Osteoblast (primary cell): ENCODE results near the gene SRRM2. TPM values are rescaled to one million over a fixed set of nuclear protein-coding genes. Genes with fewer than 3 reads are reported as not detected.

Experiments used
- DNase-seq: peaks from one replicate; pipeline ENCODE4 v3.0.0; 2011; ENCODE audit warnings: low spot score, mixed read lengths; ENCODE audit not compliant: insufficient read length; ENCODE audit errors: missing footprints
- H2AFZ ChIP-seq: 2 replicates; pipeline ENCODE4 v1.6.0; 2011; ENCODE audit warnings: mild to moderate bottlenecking, low read length
- H3K27ac ChIP-seq: 2 replicates; pipeline ENCODE4 v1.5.1; 2011; ENCODE audit warnings: mild to moderate bottlenecking, low read depth, low read length, moderate library complexity
- H3K27me3 ChIP-seq: 2 replicates; pipeline ENCODE4 v1.6.0; 2012; ENCODE audit warnings: mild to moderate bottlenecking, control low read depth, inconsistent platforms, low read length, moderate library complexity; ENCODE audit not compliant: insufficient read depth
- H3K36me3 ChIP-seq: 2 replicates; pipeline ENCODE4 v1.5.1; 2011; ENCODE audit warnings: mild to moderate bottlenecking, low read length, control low read depth, moderate library complexity; ENCODE audit not compliant: insufficient read depth
- H3K4me1 ChIP-seq: 2 replicates; pipeline ENCODE4 v1.5.1; 2011; ENCODE audit warnings: mild to moderate bottlenecking, low read length, control low read depth, moderate library complexity; ENCODE audit not compliant: insufficient read depth
- H3K4me2 ChIP-seq: 2 replicates; pipeline ENCODE4 v1.6.0; 2011; ENCODE audit warnings: mild to moderate bottlenecking, low read length; ENCODE audit not compliant: insufficient read depth
- H3K4me3 ChIP-seq: fragments of 200-600 bp; sonication (generic); 3 replicates; pipeline ENCODE4 v1.5.1; 2012; ENCODE audit warnings: mild to moderate bottlenecking, low read length, inconsistent platforms; ENCODE audit not compliant: insufficient read depth
- H3K79me2 ChIP-seq: 2 replicates; pipeline ENCODE4 v1.6.0; 2012; ENCODE audit warnings: mild to moderate bottlenecking, low read length, control low read depth, inconsistent platforms; ENCODE audit not compliant: insufficient read depth
- H3K9me3 ChIP-seq: 2 replicates; pipeline ENCODE4 v1.5.1; 2011; ENCODE audit warnings: low read depth, low read length, control low read depth
- H4K20me1 ChIP-seq: 2 replicates; pipeline ENCODE4 v1.6.0; 2012; ENCODE audit warnings: mild to moderate bottlenecking, low read length, control low read depth; ENCODE audit not compliant: insufficient read depth
- CTCF ChIP-seq: IDR thresholded peaks from 2 replicates; pipeline ENCODE4 v1.5.1; 2011; ENCODE audit warnings: mild to moderate bottlenecking, low read depth, low read length, moderate library complexity; ENCODE audit errors: extremely low read depth
- total RNA-seq: library from RNA; depleted of rRNA; stranded (reverse); fragments of >200 nt; gene quantifications from 2 replicates; pipeline ENCODE4 v1.2.3, GENCODE V29; 2012

Gene SRRM2
- total RNA-seq, 1 donor, result 56.8 TPM

GRCh38 chr16:2786826-2787151 lies 34.4 kb downstream of the SRRM2 start:
- Histone ChIP-seq H3K36me3 (no peaks in the 10 kb centered on the region), H3K4me2 (no peak overlapping the region), H3K27ac (no peak overlapping the region), H2AFZ (no peak overlapping the region), H4K20me1 (no peaks in the 10 kb centered on the region), H3K9me3 (no peaks in the 10 kb centered on the region), H3K4me1 (no peaks in the 10 kb centered on the region), H3K79me2 (no peaks in the 10 kb centered on the region), H3K27me3 (peaks cover 62% of the 10 kb centered on the region), H3K4me3 (no peak overlapping the region)
- DNase-seq, result no peak
- TF ChIP-seq CTCF, result no peak

GRCh38 chr16:2787406-2787805 lies 35.0 kb downstream of the SRRM2 start, which contains the start of gene PRSS33:
Gene PRSS33, minus strand, starts transcription at chr16:2787560. Its CDS starts 1,013 bp downstream, at chr16:2786547.
- no peaks in the 10 kb centered on the region for H3K4me1 ChIP-seq
- peaks cover 65% of the 10 kb centered on the region for H3K27me3 ChIP-seq
- no peak for TF ChIP-seq CTCF
- no peaks in the 10 kb centered on the region for H3K9me3 ChIP-seq
- no peak within 1 kb of the TSS for H3K4me3 ChIP-seq
- no peak within 1 kb of the TSS for H3K4me2 ChIP-seq
- no peak within 1 kb of the TSS for H2AFZ ChIP-seq
- no peaks in the 10 kb centered on the region for H4K20me1 ChIP-seq
- H3K36me3 ChIP-seq, result no peaks in the 10 kb centered on the region
- H3K79me2 ChIP-seq, result no peaks in the 10 kb centered on the region
- H3K27ac ChIP-seq, result no peak within 1 kb of the TSS
- peak; percentile 54 for DNase-seq

- Histone ChIP-seq H3K36me3 (no peaks in the 10 kb centered on the region), H3K27ac (no peak overlapping the region), H3K4me1 (no peaks in the 10 kb centered on the region), H3K79me2 (no peaks in the 10 kb centered on the region), H3K4me2 (no peak overlapping the region), H4K20me1 (no peaks in the 10 kb centered on the region), H3K4me3 (no peak overlapping the region), H3K9me3 (no peaks in the 10 kb centered on the region), H2AFZ (no peak overlapping the region), H3K27me3 (peaks cover 65% of the 10 kb centered on the region)
- no peak for TF ChIP-seq CTCF
- DNase-seq, result peak; percentile 60
Measured at GRCh38 chr16:2787961-2788360, 35.5 kb downstream of the SRRM2 start.

GRCh38 chr16:2790631-2791030 lies 38.2 kb downstream of the SRRM2 start:
- TF ChIP-seq CTCF, result no peak
- H3K27me3 ChIP-seq, result peaks cover 59% of the 10 kb centered on the region
- H3K4me1 ChIP-seq, result no peaks in the 10 kb centered on the region
- no peak overlapping the region for H3K27ac ChIP-seq
- no peak overlapping the region for H3K4me3 ChIP-seq
- H3K4me2 ChIP-seq, result no peak overlapping the region
- H3K9me3 ChIP-seq, result no peaks in the 10 kb centered on the region
- no peak for DNase-seq
- no peaks in the 10 kb centered on the region for H3K79me2 ChIP-seq
- no peaks in the 10 kb centered on the region for H4K20me1 ChIP-seq
- no peaks in the 10 kb centered on the region for H3K36me3 ChIP-seq
- no peak overlapping the region for H2AFZ ChIP-seq
